Measurements from ENCODE around the gene DUOX2. TPM values are rescaled to one million over a fixed set of nuclear protein-coding genes. Genes with fewer than 3 reads are reported as not detected.

DUOX2 gene
- total and polyA plus RNA-seq, 3 donors from 2014 or later = 1.2 to 4.8 (median 2.6) TPM

DNA sequence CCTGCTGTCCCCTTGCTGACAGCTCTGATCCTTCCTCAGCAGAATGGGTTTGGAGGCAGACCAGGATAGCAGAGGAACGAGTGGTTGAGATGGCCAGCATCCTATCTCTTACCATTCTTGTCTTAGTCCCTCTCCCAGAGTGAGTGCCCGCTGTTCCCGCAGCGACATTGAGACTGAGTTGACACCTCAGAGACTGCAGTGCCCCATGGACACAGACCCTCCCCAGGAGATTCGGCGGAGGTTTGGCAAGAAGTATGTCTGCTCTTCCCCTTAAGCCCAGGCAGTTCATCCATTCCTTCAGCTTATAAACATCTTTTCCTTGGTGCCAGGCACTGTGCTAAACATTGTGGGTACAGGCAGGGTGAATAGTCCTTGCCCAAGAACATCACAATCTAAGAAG, 37.0 kb upstream of the DUOX2 start:
- Histone ChIP-seq H3K27ac (no peak overlapping the region), H3K9me3 (no peaks in the 10 kb centered on the region), H3K4me1 (no peaks in the 10 kb centered on the region), H3K4me3 (no peak overlapping the region), H3K36me3 (ENCODE audit: low read depth, missing control alignments) (no peaks in the 10 kb centered on the region), H3K27me3 (no peaks in the 10 kb centered on the region)
- WGBS, 2 donors = 80 to 91% methylated on average over 1 to 6 of the region's 6 CpGs
- DNase-seq = no peak
- intact Hi-C loops (cut with DNase I; ENCODE audit: low total_unique reads) = loop anchor here (10.0 kb wide), 1 partner anchor 254 kb away; a partner anchor contains a TSS
- no peak for TF ChIP-seq POLR2A (IDR thresholded peaks at IDR 0.05)
- TF ChIP-seq, protein P1, sequence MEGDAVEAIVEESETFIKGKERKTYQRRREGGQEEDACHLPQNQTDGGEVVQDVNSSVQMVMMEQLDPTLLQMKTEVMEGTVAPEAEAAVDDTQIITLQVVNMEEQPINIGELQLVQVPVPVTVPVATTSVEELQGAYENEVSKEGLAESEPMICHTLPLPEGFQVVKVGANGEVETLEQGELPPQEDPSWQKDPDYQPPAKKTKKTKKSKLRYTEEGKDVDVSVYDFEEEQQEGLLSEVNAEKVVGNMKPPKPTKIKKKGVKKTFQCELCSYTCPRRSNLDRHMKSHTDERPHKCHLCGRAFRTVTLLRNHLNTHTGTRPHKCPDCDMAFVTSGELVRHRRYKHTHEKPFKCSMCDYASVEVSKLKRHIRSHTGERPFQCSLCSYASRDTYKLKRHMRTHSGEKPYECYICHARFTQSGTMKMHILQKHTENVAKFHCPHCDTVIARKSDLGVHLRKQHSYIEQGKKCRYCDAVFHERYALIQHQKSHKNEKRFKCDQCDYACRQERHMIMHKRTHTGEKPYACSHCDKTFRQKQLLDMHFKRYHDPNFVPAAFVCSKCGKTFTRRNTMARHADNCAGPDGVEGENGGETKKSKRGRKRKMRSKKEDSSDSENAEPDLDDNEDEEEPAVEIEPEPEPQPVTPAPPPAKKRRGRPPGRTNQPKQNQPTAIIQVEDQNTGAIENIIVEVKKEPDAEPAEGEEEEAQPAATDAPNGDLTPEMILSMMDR (IDR thresholded peaks at IDR 0.05) = no peak

DNA sequence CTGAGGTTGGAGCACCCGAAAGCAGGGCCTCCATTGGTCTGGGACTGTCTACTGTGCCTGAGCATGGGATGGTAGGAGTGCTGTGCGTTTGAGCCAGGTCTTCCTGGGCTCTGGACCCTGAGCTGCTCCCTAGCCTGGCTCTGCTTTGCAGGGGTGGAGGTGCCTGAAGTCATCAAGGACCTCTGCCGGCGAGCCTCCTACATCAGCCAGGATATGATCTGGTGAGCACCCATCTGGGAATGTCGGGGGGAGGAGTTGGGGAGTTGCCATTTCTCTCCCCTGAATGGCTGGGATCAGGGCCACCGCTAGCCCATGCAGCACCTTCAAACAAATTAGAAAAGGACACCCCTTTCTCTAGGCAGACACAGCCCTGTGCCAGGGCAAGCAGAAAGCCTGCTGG, 36.5 kb upstream of the DUOX2 start:
- TF ChIP-seq POLR2A (IDR thresholded peaks at IDR 0.05) = no peak
- TF ChIP-seq, protein P1 (IDR thresholded peaks at IDR 0.05) = no peak
- H3K27ac ChIP-seq = no peak overlapping the region
- no peaks in the 10 kb centered on the region for H3K4me1 ChIP-seq
- 60 to 88% methylated on average over 1 to 6 of the region's 6 CpGs for WGBS, 2 donors
- no peaks in the 10 kb centered on the region for H3K36me3 ChIP-seq (ENCODE audit: low read depth, missing control alignments)
- no peak overlapping the region for H3K4me3 ChIP-seq
- no peak for DNase-seq
- intact Hi-C loops (cut with DNase I; ENCODE audit: low total_unique reads) = loop anchor here (10.0 kb wide), 1 partner anchor 254 kb away; a partner anchor contains a TSS
- no peaks in the 10 kb centered on the region for H3K9me3 ChIP-seq
- H3K27me3 ChIP-seq = no peaks in the 10 kb centered on the region

DNA sequence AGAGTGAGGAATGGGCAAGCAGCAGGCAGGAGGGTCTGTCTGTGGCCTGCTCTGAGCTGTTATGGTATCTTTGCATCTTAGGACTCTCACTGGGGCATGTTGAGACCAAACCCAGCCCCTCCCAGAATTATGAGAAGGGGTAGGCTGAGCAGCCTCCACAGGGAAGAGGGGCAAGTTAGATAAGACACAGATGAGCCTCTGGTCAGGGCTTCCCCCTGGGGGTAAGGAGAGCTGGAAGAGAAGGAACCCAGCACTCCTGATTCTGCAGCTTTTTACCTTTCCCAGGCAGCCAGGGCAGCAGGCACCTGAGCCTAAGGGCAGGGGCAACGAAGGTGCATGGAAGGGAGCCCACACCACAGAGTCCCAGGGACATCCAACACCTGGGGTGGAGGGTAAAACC, 35.1 kb upstream of the DUOX2 start:
- no peaks in the 10 kb centered on the region for H3K9me3 ChIP-seq
- no peak for DNase-seq
- no peaks in the 10 kb centered on the region for H3K36me3 ChIP-seq (ENCODE audit: low read depth, missing control alignments)
- intact Hi-C loops (cut with DNase I; ENCODE audit: low total_unique reads) = no loop called here
- 78 to 95% methylated on average over 1 of the region's 1 CpG for WGBS, 2 donors
- H3K4me3 ChIP-seq = no peak overlapping the region
- no peaks in the 10 kb centered on the region for H3K4me1 ChIP-seq
- H3K27ac ChIP-seq = no peak overlapping the region
- no peak for TF ChIP-seq POLR2A (IDR thresholded peaks at IDR 0.05)
- TF ChIP-seq, protein P1 (IDR thresholded peaks at IDR 0.05) = no peak
- no peaks in the 10 kb centered on the region for H3K27me3 ChIP-seq

DNA sequence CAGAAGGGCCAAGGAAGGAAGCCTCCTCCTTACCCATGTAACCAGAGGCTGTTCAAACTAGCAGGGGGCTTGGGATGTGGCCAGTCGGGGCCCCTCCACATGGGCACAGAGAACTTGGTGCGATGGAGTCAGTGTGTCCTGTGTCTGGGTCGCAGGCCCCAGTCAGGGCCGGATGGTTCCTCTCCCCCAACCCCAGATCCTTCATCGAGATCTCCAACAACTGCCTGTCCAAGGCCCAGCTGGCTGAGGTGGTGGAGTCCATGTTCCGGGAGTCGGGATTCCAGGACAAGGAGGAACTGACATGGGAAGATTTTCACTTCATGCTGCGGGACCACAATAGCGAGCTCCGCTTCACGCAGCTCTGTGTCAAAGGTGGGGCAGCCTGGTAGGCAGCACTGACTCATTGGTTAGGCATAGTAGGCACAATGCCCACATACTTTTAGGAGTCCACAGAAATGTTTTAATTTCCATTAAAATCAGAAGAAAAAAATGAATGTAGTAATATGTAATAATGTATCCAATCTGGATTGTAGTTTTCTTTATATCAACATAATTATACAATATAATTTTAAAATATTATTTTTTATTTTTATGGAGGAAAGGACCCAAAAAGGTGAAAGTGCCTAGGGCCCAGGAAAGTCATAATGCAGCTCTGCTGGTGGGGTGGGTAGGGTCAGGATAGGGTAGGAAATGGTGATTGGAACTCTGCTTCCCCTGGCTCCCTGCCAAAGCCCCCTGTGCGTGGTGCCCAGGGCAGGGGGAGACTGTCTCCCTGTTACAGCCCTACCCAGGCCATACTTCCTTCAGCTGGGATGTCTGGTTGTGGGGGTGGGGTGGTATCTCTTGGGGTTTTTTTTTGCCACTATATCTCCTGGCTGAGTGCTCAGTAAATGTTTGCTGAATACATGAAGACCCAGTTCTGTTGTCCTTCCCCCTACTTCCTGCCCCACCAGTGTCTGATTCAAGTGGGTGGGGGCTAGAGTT, 34.4 kb upstream of the DUOX2 start:
- Histone ChIP-seq H3K27me3 (no peaks in the 10 kb centered on the region), H3K4me3 (no peak overlapping the region), H3K27ac (no peak overlapping the region), H3K36me3 (ENCODE audit: low read depth, missing control alignments) (no peaks in the 10 kb centered on the region), H3K4me1 (no peaks in the 10 kb centered on the region), H3K9me3 (no peaks in the 10 kb centered on the region)
- 92 to 93% methylated on average over 12 of the region's 12 CpGs for WGBS, 2 donors
- intact Hi-C loops (cut with DNase I; ENCODE audit: low total_unique reads) = no loop called here
- DNase-seq = no peak
- no peak for TF ChIP-seq POLR2A (IDR thresholded peaks at IDR 0.05)
- TF ChIP-seq, protein P1 (IDR thresholded peaks at IDR 0.05) = no peak

Measured in testis (tissue), 3 donors.